HG03139 (cell line): ENCODE measurements around the gene MAST4.

Experiments used
- ATAC-seq: cut with Tn5 transposase; IDR thresholded peaks from one replicate; pipeline ENCODE4 v1.9.1; 2021; ENCODE audit not compliant: unreplicated experiment

Gene MAST4

GRCh38 chr5:67216564-67216963 lies 620.4 kb downstream of the MAST4 start:
- no peak for ATAC-seq
